ENCODE results near the gene RALGPS1.
"Not testable (repeated sequence)": the region's sequence is repeated elsewhere in the genome, so short reads cannot be mapped to it uniquely, and the experiment has no call there.

RALGPS1 gene

DNA sequence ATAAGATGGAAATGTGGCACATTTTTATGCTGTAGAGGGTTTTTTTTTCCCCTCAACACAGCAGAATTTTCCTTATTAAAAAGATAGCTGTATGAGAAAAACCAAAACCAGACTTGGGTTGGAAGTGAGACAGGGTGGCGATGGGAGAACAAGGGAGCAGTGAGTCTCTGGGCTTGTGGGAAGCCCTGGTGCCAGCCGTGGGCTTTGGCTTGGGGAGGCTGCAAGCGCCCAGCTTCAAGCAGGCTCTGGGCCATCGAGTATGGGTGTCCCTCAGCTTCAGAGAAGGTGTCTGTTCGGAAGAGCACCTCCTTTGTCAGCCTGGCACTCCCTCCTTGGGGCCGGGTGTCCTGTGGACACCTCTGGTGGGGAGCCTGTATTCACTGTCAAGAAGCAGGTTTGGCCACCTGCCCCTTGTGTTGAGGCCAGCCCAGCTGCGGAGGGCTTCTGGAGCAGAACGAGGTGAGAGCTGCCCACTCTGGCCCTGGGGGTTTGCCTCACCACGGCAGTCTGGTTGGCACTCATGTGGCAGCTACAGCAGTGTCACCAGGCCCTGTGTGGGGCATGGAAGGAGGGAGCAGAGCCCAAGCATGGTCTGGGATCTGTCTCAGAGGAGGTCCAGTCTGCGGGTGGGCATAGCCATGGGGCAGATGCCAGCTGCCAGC lies 245.5 kb downstream of the RALGPS1 start:
- DNase-seq (ENCODE audit: low spot score), result no peak

DNA sequence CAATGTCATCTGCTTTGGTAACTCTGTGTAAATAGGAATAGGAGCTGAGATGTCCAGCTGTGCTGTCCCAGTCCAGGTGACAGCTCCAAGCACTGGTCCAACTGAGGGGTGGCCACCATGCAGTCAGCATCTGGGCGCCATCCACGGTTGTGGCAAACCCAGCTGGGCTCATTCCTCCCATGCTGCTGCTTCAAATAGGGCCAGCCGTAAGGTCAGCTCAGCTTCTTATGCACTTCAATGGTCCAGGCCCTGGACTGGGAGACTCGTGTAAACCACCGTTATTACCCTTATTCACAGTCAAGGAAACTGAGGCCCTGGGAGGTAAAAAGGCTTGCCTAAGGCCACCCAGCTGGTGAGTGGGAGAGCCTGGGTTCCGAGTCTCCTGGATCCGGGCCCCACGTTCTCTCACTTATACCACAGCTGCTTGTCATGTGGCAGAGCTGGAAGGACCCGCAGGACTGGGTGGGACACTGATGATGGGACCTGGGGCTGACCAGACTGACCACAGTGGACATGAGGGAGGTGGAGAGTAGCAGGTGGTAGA lies 246.6 kb downstream of the RALGPS1 start:
- DNase-seq (ENCODE audit: low spot score), result no peak

- DNase-seq (ENCODE audit: low spot score), result no peak
These were observed 247.7 kb downstream of the RALGPS1 start for GRCh38 chr9:127162046-127162863.

DNA sequence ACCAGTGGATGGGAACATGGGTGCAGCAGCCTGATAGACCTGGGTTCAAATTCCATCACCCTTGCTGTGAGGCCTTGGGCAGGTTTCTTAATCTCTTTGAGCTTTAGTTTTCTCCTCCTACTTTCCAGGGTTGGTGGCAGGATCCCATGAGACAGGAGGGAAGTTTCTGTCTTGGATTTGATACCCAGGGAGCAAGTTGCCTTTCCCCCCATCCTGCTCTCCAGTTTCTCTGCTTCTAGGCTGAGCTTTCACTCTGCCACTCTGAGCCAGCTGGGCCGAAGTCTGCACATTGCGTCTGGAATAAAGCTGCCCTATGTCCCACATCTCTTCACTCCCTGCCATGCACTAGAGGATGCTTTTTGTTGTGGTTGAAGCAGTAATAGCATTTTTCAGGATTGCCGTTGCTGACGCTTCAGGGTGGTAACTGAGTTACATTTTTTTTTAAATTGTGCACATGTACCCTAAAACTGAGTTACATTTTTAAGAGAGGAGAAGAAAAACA lies 248.3 kb downstream of the RALGPS1 start:
- no peak for DNase-seq (ENCODE audit: low spot score)

- no peak for DNase-seq (ENCODE audit: low spot score)
These were observed 248.8 kb downstream of the RALGPS1 start for GRCh38 chr9:127163409-127163808.

DNA sequence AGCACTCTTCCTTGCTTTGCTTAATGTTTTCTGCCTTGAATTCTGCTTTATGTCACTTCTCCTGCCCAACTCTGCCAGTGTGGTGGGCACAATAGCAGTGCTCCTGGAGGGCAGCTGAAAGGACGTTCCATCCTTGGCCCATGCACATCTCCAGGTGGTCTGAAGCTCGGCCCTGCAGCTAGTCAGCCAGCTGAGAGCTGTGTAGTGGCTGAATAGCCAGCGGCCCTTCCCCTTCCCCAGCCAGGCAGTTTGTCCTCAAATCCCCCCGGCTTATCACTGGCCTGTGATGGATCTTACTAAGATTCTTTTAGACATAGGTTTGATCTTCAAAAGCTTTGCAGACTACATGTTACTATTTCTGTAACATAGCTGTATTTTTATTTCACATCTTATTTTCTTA lies 250.5 kb downstream of the RALGPS1 start:
- no peak for DNase-seq (ENCODE audit: low spot score)

DNA sequence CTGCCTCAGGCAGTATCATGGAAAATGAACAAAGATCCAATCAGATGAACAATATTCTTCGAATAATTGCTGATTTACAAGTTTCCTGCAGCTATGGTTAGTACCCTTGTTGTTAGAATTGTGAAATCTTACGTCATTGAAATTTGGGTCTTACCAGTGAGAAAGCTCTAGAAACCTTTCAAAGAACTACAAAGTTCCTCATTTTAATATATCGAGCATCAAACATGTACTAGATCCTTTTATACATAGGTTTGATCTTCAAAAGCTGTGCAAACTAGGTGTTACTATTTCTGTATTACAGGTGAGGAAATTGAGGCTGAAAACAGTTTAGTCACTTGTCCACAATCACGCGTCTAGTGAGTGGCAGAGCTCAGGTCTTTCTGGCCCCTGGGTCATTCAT lies 251.5 kb downstream of the RALGPS1 start:
- no peak for DNase-seq (ENCODE audit: low spot score)

- DNase-seq (ENCODE audit: low spot score), result no peak
These were observed 252.3 kb downstream of the RALGPS1 start for GRCh38 chr9:127166651-127167524.

DNA sequence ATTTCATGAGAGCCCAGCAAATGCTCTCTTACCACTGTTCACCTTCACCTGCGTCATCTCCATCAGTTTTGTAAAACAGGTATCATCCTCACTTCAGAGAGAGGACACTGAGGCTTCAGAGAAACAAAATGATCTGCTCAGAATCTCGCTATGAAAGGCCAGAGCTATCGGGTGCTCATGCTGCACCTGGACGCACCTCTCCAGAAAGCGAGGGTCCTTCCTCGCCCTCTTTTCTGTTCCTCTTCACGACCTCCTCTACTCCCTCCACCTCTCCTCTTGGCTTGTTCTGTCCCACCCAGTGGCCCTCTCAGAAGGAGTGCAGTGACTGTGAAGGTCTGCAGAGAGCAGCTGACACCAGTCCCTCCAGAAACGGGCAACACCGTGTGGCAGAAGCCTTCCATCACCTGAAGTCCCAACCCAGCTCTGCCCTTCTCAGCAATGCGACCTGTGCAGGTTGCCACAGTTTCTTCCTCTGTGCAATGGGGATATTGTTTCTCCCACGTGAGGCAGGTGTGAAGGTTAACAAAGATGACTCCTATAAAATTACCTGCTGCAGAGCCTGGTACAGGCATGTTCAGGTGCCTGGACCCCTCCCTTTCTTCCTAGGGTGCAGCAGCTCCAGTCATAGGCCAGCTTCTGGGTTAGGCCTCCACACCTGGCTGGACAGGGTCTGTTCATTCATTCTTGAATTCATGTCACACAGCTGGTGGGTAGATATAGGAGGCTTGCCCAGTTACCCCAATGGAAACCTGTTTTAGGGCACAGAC lies 253.2 kb downstream of the RALGPS1 start:
- DNase-seq (ENCODE audit: low spot score), result no peak

DNA sequence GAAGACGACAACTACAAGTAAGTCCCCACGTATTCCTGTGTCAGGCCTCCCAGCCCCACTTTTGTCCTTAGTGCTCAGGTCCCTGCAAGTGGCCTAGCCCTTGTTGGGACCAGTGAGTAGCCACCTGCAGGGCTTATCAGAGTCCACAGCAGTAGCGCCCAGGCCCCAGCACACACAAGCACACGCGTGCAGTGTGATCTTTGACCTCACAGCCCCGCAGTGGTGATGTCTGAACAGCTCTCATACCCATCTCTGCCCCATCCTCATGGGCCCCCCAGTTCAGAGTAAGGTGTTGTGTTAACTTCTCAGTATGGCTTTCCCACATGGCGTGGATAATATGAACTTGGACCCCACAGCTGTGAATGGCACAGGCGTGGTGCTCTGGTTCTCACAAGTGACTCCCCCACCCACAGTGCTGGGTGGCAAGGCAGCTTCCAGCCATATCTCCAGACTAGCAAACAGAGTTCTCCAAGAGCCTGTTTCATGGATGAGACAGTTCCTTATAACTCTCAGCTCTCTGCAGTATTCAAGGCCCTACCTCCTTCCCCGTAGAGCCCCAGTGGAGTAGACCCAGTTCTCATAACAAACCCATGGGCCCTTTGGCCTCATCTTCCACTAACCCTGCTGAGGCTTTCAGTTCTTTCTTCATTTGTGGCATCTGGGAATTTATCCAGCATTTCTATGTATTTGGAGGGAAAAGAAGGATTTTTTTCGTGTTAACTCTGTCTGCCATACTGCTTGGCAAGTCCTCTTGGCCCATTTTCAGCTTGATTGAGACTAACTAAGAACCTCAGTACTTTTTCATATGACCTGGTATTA lies 254.4 kb downstream of the RALGPS1 start:
- no peak for DNase-seq (ENCODE audit: low spot score)

DNA sequence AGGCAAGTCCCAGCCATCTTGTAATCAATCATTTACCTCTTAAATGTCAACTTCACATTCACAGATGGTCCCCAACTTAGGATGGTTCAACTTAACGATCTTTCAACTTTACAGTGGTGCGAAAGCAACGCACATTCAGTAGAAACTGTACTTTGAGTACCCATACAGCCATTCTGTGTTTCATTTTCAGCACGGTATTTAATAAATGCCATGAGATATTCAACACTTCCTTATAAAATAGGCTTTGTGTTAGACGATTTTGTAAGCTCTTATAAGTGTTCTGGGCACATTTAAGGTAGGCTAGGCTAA lies 254.9 kb downstream of the RALGPS1 start:
- no peak for DNase-seq (ENCODE audit: low spot score)

DNA sequence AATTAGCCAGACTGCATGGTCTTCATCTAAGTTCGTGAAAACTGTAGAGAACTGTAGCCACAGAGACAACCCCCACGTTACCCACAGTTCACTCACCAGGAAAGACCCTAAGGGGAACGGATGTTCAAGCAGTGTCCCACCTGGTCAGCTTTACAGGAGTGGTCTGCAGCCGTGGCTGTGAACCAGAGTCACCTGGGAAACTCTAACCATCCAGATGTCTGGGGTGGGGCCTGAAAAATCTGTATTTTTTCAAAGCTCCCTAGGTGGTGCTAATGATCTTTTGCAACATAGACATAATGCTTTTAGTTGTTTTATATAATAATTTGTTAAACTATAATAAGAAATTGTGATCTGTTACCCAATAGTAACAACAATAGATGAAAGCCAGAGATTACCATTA lies 255.5 kb downstream of the RALGPS1 start:
- DNase-seq (ENCODE audit: low spot score), result no peak

DNA sequence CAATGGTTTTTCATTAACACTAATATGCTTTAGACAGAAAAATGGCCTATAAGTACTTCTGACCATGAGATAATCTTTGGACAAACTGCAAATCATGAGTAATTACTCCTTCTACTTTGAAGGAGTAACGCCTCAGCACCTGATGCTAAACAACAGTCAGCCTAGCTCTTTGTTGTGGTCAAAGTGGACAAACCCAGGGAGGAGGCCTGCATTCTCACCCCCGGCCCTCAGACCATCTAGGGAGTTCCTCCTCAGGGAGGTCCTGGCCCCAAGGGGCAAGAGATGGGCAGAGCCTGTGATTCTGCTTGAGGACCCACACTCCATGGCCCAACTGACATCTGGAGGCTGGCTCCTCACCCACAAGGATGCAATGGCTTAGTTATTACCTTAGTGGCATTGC lies 256.1 kb downstream of the RALGPS1 start:
- no peak for DNase-seq (ENCODE audit: low spot score)

DNA sequence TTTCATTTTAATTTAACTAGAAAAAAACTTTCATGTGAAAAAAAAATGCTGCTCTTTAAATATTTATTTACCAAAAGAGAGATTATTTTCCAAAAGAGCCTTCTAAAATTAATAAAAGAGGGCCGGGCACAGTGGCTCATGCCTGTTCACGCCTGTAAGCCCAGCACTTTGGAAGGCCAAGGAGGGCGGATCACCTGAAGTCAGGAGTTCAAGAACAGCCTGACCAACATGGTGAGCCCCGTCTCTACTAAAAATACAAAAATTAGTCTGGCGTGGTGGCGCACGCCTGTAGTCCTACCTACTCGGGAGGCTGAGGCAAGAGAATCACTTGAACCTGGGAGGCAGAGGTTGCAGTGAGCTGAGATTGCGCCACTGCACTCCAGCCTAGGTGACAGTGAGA lies 256.8 kb downstream of the RALGPS1 start:
- DNase-seq (ENCODE audit: low spot score), result not testable (repeated sequence)

GRCh38 chr9:127172066-127172707 lies 257.6 kb downstream of the RALGPS1 start:
- peak; percentile 43 for DNase-seq (ENCODE audit: low spot score)

DNA sequence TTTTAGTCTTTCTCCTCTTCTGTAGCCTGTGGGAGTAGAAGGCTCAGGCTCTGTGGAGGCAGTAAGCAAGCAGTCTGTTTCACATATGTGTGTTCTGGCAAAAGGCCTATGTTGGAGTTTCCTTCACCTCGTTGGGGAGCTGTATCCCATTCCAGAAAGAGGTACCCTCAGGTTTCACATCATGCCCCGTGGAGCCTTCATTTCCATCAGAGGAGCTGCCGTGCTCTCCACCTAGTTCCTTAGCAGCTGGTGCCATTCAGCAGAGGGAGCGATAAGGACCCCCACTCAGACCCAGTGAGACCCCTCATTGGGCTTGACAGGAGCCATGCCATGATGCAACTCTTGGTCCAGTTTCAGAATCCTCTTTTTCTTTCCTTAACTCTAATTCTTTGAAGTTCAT lies 258.5 kb downstream of the RALGPS1 start:
- DNase-seq (ENCODE audit: low spot score), result no peak

DNA sequence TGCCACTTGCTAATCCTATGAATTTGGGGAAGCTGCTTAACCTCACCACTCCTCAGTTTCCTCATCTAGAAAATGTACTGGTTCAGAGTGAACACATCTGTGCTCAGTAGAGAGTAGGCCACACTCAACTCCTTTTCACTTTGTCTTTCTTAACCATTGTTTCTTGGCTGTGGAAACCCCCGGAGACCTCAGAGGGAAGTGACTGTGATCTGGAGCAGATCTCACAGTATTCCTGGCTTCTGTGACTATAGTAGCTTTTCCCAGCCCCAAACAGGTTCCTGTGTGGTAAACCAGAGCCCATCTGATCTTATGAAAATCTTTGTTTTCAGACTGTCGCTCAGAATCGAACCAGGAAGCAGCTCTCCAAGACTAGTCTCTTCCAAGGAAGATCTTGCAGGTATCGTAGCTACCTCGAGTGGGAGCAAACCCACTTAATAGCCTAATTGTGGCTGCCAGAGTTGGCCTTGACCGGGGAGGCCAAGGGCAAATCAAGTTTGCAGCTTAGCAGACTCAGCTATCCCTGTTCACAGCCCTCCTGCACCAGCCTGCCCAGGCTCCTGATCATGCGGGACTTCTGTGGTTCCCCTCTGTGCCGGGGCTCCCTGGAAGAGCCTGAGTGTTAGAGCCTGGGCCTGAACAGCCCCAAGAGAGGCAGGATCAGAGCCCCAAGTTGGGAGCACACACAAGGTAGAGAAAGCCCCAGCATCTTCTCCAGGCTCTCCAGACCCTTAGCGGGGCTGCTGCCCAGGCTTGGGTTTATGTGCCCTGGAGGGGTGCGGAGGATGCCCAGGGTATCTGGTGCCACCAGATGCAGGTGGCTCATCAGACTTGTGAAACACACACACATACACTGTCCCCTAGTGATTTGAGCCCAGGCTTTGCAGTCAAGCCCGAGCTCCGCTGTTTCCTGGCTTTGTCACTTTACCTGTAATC lies 260.1 kb downstream of the RALGPS1 start:
- no peak for DNase-seq (ENCODE audit: low spot score)

DNA sequence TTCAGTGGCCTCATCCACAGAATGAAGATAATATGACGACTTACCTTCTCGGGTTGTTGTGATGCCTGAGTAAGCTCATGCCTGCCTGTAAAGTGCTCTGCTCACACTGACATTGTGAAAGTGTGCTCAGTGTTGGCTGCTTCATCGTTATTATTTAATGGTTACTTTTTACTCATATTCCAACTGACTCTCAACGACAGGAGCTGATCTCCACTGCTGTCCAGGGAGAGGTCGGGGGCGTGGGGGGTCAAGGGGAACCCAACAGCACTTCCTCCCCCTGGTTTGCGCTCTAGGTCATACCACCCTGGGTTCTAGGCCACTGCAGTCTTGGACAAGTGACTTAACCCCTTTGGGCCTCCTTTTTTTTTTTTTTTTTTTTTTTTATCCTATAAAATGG lies 260.7 kb downstream of the RALGPS1 start:
- DNase-seq (ENCODE audit: low spot score), result no peak

DNA sequence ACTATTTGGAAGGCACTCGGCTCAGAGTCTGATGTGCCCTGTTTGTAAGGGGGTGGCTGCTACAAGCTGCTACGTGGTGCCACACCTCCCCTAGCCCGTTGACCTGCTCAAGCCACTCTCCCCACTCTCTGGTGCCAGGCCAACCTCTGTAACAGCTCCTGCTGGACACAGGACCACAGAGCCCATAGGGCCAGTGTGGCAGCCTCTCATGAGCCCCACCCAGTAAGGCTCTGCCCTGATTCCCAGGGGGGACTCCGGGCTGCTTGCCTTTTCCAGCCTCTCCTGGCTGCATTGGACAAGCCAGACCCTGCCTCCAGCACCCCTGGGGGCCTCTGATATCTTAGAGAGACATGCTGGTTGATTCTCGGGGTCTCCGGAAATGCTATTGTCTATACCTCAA lies 261.2 kb downstream of the RALGPS1 start:
- no peak for DNase-seq (ENCODE audit: low spot score)
